Measurements from ENCODE around the gene FAM200B.

Gene FAM200B

DNA sequence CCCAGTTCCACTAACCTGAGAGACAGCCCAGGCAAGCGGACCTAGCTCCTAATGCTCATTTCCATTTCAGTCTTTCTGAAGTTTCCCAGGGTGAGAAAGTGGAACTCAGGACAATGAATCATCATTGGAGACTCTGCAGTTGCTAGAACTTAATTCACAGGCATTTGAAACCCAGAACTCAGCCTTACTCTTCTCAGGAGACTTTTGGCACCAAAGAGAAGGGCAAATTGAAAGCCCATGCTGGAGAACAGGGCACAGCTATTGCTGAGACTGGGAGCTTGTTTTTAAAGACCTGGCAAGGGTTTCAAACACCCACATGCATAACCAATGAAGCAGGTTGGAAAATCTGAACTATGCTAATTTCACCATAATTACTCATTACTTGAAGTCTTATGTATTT is 57.2 kb downstream of the FAM200B start:
- no peak for DNase-seq
